ENCODE data around the gene RFLNA. TPM values are rescaled to one million over a fixed set of nuclear protein-coding genes. Genes with fewer than 3 reads are reported as not detected.

RFLNA gene
- total RNA-seq, 4 donors from 2014 or later = 0.72 to 1.6 (median 0.82) TPM

DNA sequence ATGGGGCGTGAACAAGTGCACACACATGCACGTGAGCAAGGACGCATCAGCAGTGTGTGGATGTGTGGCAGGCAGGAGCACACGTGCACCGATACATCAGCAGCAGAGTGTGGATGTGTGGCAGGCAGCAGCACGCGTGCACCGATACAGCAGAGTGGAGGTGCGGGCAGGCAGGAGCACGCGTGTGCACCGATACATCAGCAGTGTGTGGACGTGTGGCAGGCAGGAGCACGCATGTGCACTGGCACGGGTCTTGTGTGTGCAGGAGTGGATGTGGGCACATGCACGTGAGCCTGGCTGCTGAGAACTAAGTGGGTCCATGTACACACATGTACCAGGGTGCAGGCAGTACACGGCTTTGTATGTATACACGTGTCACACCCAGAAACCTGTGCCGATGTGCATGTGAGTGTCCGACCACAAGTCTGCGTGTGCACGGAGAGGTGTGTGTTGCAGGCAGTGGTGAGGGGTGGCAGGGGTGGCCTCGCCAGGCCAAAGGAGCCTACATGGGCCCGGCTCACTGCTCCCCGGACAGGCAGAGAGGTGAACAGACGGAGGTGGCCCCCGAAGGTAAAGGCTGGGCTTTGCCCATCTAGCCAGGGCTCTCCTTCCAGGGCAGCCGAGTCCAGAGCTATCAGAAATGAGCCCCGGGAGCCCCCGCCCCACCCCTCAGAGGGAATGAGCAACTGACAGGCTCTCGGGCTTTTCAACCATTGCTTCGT, 53.9 kb downstream of the RFLNA start:
- 90% methylated on average over 28 to 32 of the region's 32 CpGs for WGBS, 2 donors
- intact Hi-C loops (cut with DNase I; ENCODE audit: low total_unique reads) = loop anchor here (10.0 kb wide), 1 partner anchor 416 kb away; no protein-coding TSS in a partner anchor
- DNase-seq (ENCODE audit: low spot score in 2 of 2) = no peak

DNA sequence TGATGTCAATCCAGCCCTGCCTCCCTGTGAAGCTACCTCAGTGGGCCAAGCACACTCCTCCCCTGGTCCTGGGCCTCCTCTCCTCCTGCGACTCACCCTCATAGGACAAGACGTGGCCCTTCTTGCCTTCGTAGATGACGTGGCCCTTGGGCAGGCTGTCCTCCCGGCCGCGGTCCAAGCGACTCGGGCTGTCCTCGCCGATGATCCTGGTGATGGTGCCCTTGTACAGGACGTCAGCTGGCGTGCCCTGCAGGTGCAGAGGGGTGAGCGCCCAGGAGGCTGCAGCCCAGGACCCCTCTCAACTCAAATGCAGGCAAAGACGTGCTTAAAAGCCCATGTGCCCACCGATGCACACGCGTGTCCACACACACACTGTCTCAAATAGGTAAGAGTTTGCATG, 55.6 kb downstream of the RFLNA start:
- 96 to 97% methylated on average over 15 to 18 of the region's 18 CpGs for WGBS, 2 donors
- DNase-seq (ENCODE audit: low spot score in 2 of 2) = no peak
- intact Hi-C loops (cut with DNase I; ENCODE audit: low total_unique reads) = no loop called here
- H3K4me3 ChIP-seq (ENCODE audit: low read depth, poor library complexity, severe bottlenecking) = no peak overlapping the region
- TF ChIP-seq, protein P1, sequence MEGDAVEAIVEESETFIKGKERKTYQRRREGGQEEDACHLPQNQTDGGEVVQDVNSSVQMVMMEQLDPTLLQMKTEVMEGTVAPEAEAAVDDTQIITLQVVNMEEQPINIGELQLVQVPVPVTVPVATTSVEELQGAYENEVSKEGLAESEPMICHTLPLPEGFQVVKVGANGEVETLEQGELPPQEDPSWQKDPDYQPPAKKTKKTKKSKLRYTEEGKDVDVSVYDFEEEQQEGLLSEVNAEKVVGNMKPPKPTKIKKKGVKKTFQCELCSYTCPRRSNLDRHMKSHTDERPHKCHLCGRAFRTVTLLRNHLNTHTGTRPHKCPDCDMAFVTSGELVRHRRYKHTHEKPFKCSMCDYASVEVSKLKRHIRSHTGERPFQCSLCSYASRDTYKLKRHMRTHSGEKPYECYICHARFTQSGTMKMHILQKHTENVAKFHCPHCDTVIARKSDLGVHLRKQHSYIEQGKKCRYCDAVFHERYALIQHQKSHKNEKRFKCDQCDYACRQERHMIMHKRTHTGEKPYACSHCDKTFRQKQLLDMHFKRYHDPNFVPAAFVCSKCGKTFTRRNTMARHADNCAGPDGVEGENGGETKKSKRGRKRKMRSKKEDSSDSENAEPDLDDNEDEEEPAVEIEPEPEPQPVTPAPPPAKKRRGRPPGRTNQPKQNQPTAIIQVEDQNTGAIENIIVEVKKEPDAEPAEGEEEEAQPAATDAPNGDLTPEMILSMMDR (IDR thresholded peaks at IDR 0.05) = no peak
- TF ChIP-seq POLR2A (IDR thresholded peaks at IDR 0.05) = no peak

More for the DNA sequence above, 53.9 kb downstream of the RFLNA start:
- H3K4me3 ChIP-seq (ENCODE audit: low read depth, poor library complexity, severe bottlenecking) = no peak overlapping the region
- TF ChIP-seq, protein P1 (IDR thresholded peaks at IDR 0.05) = no peak
- TF ChIP-seq POLR2A (IDR thresholded peaks at IDR 0.05) = no peak

DNA sequence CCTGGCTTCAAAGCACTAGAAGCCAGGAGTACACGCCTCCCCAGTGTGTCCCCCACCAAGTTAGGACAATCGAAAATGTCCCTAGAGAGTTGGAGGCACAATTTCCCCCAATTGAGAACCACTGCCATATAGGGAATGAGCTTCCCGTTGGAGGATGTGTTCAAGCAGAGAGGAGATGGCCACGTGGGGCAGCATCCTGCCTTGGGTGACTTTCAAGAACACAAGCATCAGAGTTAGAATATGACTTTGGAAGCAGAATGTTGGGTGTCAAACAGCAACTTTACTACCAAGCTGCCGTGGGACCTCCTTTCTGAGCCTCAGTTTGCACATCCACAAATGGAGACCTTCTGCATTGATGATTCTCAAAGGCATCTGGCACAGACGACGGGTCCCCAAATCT, 56.5 kb downstream of the RFLNA start:
- TF ChIP-seq, protein P1 (IDR thresholded peaks at IDR 0.05) = no peak
- no peak for TF ChIP-seq POLR2A (IDR thresholded peaks at IDR 0.05)
- no peak overlapping the region for H3K4me3 ChIP-seq (ENCODE audit: low read depth, poor library complexity, severe bottlenecking)
- no peak for DNase-seq (ENCODE audit: low spot score in 2 of 2)
- intact Hi-C loops (cut with DNase I; ENCODE audit: low total_unique reads) = no loop called here
- 85% methylated on average over 7 of the region's 7 CpGs for WGBS, 2 donors

DNA sequence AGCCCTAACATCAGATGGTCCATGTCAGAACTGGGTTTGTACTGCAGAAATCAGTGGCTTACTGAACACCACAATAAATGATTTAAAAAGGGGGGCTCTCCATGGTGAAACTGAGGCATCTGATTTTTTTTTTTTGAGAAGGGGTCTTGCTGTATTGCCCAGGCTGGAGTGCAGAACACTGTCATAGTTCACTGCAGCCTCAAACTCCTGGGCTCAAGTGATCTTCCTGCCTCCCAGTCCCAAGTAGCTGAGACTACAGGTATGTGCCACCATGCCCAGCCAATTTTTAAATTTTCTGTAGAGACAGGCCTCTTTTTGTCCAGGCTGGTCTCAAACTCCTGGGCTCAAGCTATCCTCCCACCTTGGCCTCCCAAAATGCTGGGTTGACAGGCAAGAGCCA, 57.4 kb downstream of the RFLNA start:
- DNase-seq (ENCODE audit: low spot score in 2 of 2) = no peak
- intact Hi-C loops (cut with DNase I; ENCODE audit: low total_unique reads) = no loop called here
- TF ChIP-seq, protein P1 (IDR thresholded peaks at IDR 0.05) = no peak
- TF ChIP-seq POLR2A (IDR thresholded peaks at IDR 0.05) = no peak
- no peak overlapping the region for H3K4me3 ChIP-seq (ENCODE audit: low read depth, poor library complexity, severe bottlenecking)

DNA sequence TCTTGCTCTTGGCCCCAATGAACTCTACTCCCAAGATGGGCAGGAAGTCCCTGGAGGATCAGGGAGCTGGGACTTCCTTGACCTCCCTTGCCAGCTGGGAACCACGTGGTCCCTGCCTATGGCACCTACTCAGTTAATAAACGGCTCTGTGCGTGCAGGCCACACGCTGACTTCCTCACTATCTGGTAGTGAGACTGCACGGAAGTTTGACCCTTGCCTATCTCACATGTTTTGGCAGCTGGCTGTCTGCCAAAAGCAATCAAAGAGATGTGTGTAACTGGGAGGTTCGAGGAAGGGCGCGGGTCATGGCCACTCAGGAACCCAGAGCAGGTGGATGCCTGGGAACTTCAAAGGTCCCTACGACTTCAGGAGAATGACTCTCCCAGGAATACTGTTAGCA, 57.9 kb downstream of the RFLNA start:
- WGBS, 2 donors = 33 to 36% methylated on average over 9 of the region's 9 CpGs
- DNase-seq (ENCODE audit: low spot score in 2 of 2) = peak in 1 of 2 donors; percentile 48
- no peak for TF ChIP-seq POLR2A (IDR thresholded peaks at IDR 0.05)
- TF ChIP-seq, protein P1 (IDR thresholded peaks at IDR 0.05) = no peak
- no peak overlapping the region for H3K4me3 ChIP-seq (ENCODE audit: low read depth, poor library complexity, severe bottlenecking)
- intact Hi-C loops (cut with DNase I; ENCODE audit: low total_unique reads) = no loop called here

DNA sequence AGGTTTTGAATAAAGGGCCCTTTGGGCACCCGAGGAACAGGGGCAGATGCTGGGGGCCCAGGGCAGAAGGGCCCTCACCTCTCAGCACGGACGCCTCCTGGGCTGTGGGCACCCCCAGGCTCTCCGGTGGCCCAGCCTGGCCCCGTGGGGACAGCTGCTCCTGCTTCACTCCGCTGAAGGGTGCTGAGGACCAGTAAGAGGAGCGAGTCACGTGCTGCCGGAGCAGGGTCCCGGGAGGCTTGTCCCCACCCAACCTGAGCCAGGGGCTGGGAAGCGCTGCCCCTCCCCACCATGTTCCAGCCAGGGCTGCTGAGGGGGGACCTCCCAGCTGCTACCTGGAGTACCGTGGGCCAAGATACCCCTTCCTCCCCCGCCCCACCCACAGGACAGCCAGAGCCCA, 59.5 kb downstream of the RFLNA start:
- TF ChIP-seq, protein P1 (IDR thresholded peaks at IDR 0.05) = no peak
- no peak for TF ChIP-seq POLR2A (IDR thresholded peaks at IDR 0.05)
- WGBS, 2 donors = 91 to 93% methylated on average over 3 to 7 of the region's 13 CpGs
- intact Hi-C loops (cut with DNase I; ENCODE audit: low total_unique reads) = no loop called here
- DNase-seq (ENCODE audit: low spot score in 2 of 2) = no peak
- no peak overlapping the region for H3K4me3 ChIP-seq (ENCODE audit: low read depth, poor library complexity, severe bottlenecking)

Data from lower leg skin (tissue), 4 donors.